Measurements from ENCODE around the gene SIT1.

GRCh38 chr9:35616681-35617459 is 33.9 kb downstream of the SIT1 start:
- TF ChIP-seq, protein P1, sequence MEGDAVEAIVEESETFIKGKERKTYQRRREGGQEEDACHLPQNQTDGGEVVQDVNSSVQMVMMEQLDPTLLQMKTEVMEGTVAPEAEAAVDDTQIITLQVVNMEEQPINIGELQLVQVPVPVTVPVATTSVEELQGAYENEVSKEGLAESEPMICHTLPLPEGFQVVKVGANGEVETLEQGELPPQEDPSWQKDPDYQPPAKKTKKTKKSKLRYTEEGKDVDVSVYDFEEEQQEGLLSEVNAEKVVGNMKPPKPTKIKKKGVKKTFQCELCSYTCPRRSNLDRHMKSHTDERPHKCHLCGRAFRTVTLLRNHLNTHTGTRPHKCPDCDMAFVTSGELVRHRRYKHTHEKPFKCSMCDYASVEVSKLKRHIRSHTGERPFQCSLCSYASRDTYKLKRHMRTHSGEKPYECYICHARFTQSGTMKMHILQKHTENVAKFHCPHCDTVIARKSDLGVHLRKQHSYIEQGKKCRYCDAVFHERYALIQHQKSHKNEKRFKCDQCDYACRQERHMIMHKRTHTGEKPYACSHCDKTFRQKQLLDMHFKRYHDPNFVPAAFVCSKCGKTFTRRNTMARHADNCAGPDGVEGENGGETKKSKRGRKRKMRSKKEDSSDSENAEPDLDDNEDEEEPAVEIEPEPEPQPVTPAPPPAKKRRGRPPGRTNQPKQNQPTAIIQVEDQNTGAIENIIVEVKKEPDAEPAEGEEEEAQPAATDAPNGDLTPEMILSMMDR (IDR thresholded peaks at IDR 0.05) = no peak
- TF ChIP-seq POLR2A (IDR thresholded peaks at IDR 0.05) = no peak
